ENCODE data around the gene ARL2BP. TPM values are rescaled to one million over a fixed set of nuclear protein-coding genes. Genes with fewer than 3 reads are reported as not detected.

Gene ARL2BP
- polyA plus RNA-seq, 3 donors: 35.4 to 84.6 (median 84.0) TPM

DNA sequence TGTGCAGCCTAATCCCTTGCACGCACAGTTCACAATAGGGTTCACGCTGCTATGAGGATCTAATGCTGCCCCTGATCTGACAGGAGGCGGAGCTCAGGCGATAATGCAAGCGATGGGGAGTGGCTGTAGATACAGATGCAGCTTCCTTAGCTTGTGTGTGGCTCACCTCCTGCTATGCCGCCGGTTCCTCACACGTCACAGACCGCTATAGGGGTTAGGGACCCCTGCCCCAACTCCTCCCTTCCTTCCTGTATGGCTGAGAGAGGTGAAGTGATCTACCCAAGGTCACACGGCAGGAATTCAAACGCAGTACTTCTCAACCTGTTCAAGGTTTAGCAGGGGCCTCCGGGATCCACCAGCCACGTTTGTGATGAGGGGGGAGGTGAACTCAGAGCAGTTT, 52.8 kb downstream of the ARL2BP start:
- Histone ChIP-seq H4K20me1 (ENCODE audit: insufficient read depth, low read length) (no peaks in the 10 kb centered on the region), H3K4me2 (replicated peaks; ENCODE audit: extremely low read depth, low read length, poor library complexity, severe bottlenecking) (no peak overlapping the region), H3K27ac (ENCODE audit: low read depth in 1 of 2, low read length in 2 of 2) (no peak overlapping the region), H3K9me3 (replicated peaks in 1 of 2; ENCODE audit: control insufficient read depth in 1 of 2, insufficient read depth in 1 of 2, low read length in 2 of 2) (no peaks in the 10 kb centered on the region), H3K4me3 (replicated peaks in 1 of 3; ENCODE audit: low read depth in 2 of 3, low read length in 3 of 3) (no peak overlapping the region), H2AFZ (ENCODE audit: insufficient read depth, low read depth, low read length, poor library complexity, severe bottlenecking) (peak overlapping the region; percentile 10), H3K79me2 (ENCODE audit: insufficient read depth, low read length) (no peaks in the 10 kb centered on the region), H3K9ac (ENCODE audit: insufficient read depth, low read length, poor library complexity, severe bottlenecking) (no peak overlapping the region), H3K4me1 (ENCODE audit: control insufficient read depth in 1 of 2, insufficient read depth in 2 of 2, low read length in 2 of 2) (peaks cover 19 to 20% of the 10 kb centered on the region in 2 donors), H3K36me3 (replicated peaks in 1 of 2; ENCODE audit: control insufficient read depth in 1 of 2, insufficient read depth in 2 of 2, low read length in 2 of 2) (no peaks in the 10 kb centered on the region), H3K27me3 (ENCODE audit: control insufficient read depth in 2 of 2, insufficient read depth in 2 of 2, low read length in 2 of 2) (no peaks in the 10 kb centered on the region)
- Mint-ChIP-seq H3K9me3 (peaks cover 0 to 2% (median 0%) of the 10 kb centered on the region in 7 donors), H3K4me3 (peak overlapping the region in 1 of 2 donors; percentile 31), H3K27me3 (ENCODE audit: low read depth in 3 of 3) (peaks cover 2 to 15% (median 3%) of the 10 kb centered on the region in 3 donors), H3K27ac (no peak overlapping the region), H3K36me3 (no peaks in the 10 kb centered on the region), H3K4me1 (peaks cover 4% of the 10 kb centered on the region)
- 81% methylated on average over 7 of the region's 13 CpGs for WGBS (ENCODE audit: insufficient coverage)
- no peak for DNase-seq
- TF ChIP-seq, protein P1, sequence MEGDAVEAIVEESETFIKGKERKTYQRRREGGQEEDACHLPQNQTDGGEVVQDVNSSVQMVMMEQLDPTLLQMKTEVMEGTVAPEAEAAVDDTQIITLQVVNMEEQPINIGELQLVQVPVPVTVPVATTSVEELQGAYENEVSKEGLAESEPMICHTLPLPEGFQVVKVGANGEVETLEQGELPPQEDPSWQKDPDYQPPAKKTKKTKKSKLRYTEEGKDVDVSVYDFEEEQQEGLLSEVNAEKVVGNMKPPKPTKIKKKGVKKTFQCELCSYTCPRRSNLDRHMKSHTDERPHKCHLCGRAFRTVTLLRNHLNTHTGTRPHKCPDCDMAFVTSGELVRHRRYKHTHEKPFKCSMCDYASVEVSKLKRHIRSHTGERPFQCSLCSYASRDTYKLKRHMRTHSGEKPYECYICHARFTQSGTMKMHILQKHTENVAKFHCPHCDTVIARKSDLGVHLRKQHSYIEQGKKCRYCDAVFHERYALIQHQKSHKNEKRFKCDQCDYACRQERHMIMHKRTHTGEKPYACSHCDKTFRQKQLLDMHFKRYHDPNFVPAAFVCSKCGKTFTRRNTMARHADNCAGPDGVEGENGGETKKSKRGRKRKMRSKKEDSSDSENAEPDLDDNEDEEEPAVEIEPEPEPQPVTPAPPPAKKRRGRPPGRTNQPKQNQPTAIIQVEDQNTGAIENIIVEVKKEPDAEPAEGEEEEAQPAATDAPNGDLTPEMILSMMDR (IDR thresholded peaks at IDR 0.05): no peak
- intact Hi-C loops (cut with micrococcal nuclease): loop anchor here in 1 of 2 donors (5.0 kb wide), 1 partner anchor 51 kb away; the partner anchor contains the start of gene ARL2BP

DNA sequence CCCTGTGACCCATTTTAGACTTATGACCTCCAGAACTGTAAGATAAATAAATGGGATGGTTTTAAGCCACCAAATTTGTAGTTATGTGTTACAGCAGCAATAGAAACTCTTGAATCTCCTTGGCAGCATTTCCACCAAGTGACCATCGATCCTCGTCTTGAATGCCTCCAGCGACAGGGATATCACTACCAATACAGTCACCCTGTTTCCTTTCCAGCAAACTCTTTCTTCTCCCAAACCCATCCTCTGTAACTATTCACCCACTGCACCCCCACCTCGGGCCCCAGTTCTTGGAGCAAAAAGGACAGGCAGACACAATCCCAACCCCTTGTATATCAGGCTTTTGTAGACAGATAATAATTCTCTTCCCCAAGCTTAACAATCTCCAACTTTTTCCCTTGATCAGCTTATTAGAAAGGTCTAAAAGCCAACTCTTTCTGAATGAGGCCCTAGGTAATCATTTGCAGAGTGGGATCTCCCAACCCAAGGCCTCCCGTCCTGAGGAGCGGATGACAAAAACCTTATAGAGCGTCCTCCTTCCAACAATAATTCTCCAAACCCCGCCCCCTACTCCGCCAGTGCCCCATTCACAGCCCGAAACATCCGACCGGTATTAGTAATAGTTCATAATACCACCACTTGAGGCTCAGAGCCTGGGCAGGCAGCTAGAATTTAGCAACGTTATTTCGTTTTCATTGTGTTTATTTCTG, 54.1 kb downstream of the ARL2BP start:
- TF ChIP-seq, protein P1 (IDR thresholded peaks at IDR 0.05): peak; percentile 35
- no peaks in the 10 kb centered on the region for H4K20me1 ChIP-seq (ENCODE audit: insufficient read depth, low read length)
- Mint-ChIP-seq H3K4me3 (peak overlapping the region in 1 of 2 donors; percentile 6), H3K27ac (no peak overlapping the region), H3K27me3 (ENCODE audit: low read depth in 3 of 3) (peaks cover 7 to 14% (median 8%) of the 10 kb centered on the region in 3 donors), H3K4me1 (peaks cover 4% of the 10 kb centered on the region), H3K9me3 (peaks cover 0 to 2% (median 0%) of the 10 kb centered on the region in 7 donors), H3K36me3 (no peaks in the 10 kb centered on the region)
- H3K4me1 ChIP-seq (ENCODE audit: control insufficient read depth in 1 of 2, insufficient read depth in 2 of 2, low read length in 2 of 2): peaks cover 19 to 20% of the 10 kb centered on the region in 2 donors
- H2AFZ ChIP-seq (ENCODE audit: insufficient read depth, low read depth, low read length, poor library complexity, severe bottlenecking): peak overlapping the region; percentile 74
- no peaks in the 10 kb centered on the region for H3K36me3 ChIP-seq (replicated peaks in 1 of 2; ENCODE audit: control insufficient read depth in 1 of 2, insufficient read depth in 2 of 2, low read length in 2 of 2)
- peak overlapping the region; percentile 83 for H3K4me2 ChIP-seq (replicated peaks; ENCODE audit: extremely low read depth, low read length, poor library complexity, severe bottlenecking)
- intact Hi-C loops (cut with micrococcal nuclease): loop anchor here in 1 of 2 donors (5.0 kb wide), 1 partner anchor 52 kb away; the partner anchor contains the start of gene ARL2BP
- H3K4me3 ChIP-seq (replicated peaks in 1 of 3; ENCODE audit: low read depth in 2 of 3, low read length in 3 of 3): peak overlapping the region; percentile 56 to 87 (median 59)
- no peak for DNase-seq
- 36% methylated on average over 8 of the region's 14 CpGs for WGBS (ENCODE audit: insufficient coverage)
- H3K9ac ChIP-seq (ENCODE audit: insufficient read depth, low read length, poor library complexity, severe bottlenecking): peak overlapping the region; percentile 60
- no peaks in the 10 kb centered on the region for H3K79me2 ChIP-seq (ENCODE audit: insufficient read depth, low read length)
- no peaks in the 10 kb centered on the region for H3K27me3 ChIP-seq (ENCODE audit: control insufficient read depth in 2 of 2, insufficient read depth in 2 of 2, low read length in 2 of 2)
- no peaks in the 10 kb centered on the region for H3K9me3 ChIP-seq (replicated peaks in 1 of 2; ENCODE audit: control insufficient read depth in 1 of 2, insufficient read depth in 1 of 2, low read length in 2 of 2)
- H3K27ac ChIP-seq (ENCODE audit: low read depth in 1 of 2, low read length in 2 of 2): peak overlapping the region; percentile 80

Measured in CD14-positive monocyte (primary cell).